ENCODE results near the gene HAUS8. TPM values are rescaled to one million over a fixed set of nuclear protein-coding genes. Genes with fewer than 3 reads are reported as not detected.
"Not testable (repeated sequence)": the region's sequence is repeated elsewhere in the genome, so short reads cannot be mapped to it uniquely, and the experiment has no call there.

Gene HAUS8
- total RNA-seq, 1 donor from 2014 or later = 4.5 TPM

- no peak for DNase-seq
These were observed 43.5 kb downstream of the HAUS8 start for GRCh38 chr19:17031741-17032140.

GRCh38 chr19:17027535-17027975, 47.7 kb downstream of the HAUS8 start:
- DNase-seq = no peak

GRCh38 chr19:17026706-17027534, 48.3 kb downstream of the HAUS8 start, which contains the start of gene CPAMD8:
Gene CPAMD8, minus strand, starts transcription at chr19:17026810. Its CDS starts 168 bp downstream, at chr19:17026642.
- DNase-seq = no peak

- no peak for DNase-seq
These were observed 49.1 kb downstream of the HAUS8 start for GRCh38 chr19:17025991-17026658.

GRCh38 chr19:17025361-17025760, 49.9 kb downstream of the HAUS8 start:
- DNase-seq = no peak

- DNase-seq = not testable (repeated sequence)
These were observed 50.3 kb downstream of the HAUS8 start for GRCh38 chr19:17024941-17025340.

- no peak for DNase-seq
These were observed 51.4 kb downstream of the HAUS8 start for GRCh38 chr19:17023805-17024204.

- no peak for DNase-seq
These were observed 52.5 kb downstream of the HAUS8 start for GRCh38 chr19:17022738-17023137.

GRCh38 chr19:17021793-17022590, 53.3 kb downstream of the HAUS8 start:
- DNase-seq = no peak

GRCh38 chr19:17021328-17021727, 53.9 kb downstream of the HAUS8 start:
- DNase-seq = no peak

- DNase-seq = no peak
These were observed 54.4 kb downstream of the HAUS8 start for GRCh38 chr19:17020823-17021222.

- no peak for DNase-seq
These were observed 54.9 kb downstream of the HAUS8 start for GRCh38 chr19:17020385-17020784.

- not testable (repeated sequence) for DNase-seq
These were observed 60.9 kb downstream of the HAUS8 start for GRCh38 chr19:17014212-17014861.

GRCh38 chr19:17011485-17011884, 63.8 kb downstream of the HAUS8 start:
- DNase-seq = no peak

- DNase-seq = no peak
These were observed 68.7 kb downstream of the HAUS8 start for GRCh38 chr19:17006579-17006978.

GRCh38 chr19:17005000-17005399, 70.3 kb downstream of the HAUS8 start:
- DNase-seq = no peak

- no peak for DNase-seq
These were observed 70.9 kb downstream of the HAUS8 start for GRCh38 chr19:17004386-17004785.

- no peak for DNase-seq
These were observed 72.8 kb downstream of the HAUS8 start for GRCh38 chr19:17002455-17002854.

GRCh38 chr19:17001603-17002183, 73.6 kb downstream of the HAUS8 start:
- no peak for DNase-seq

Measured in skin of body (tissue), 2 donors.